H9 (cell line): ENCODE results near the gene CHURC1. TPM values are rescaled to one million over a fixed set of nuclear protein-coding genes. Genes with fewer than 3 reads are reported as not detected.

Experiments used
- DNase-seq: peaks from one replicate; pipeline ENCODE4 v3.0.0-alpha.2; 2017
- H2AFZ ChIP-seq: one replicate; pipeline ENCODE4 v1.6.1; 2013; ENCODE audit warnings: mild to moderate bottlenecking, low read length, control low read depth, moderate library complexity
- H2AK5ac ChIP-seq: 2 replicates; pipeline ENCODE4 v1.6.1; 2013; ENCODE audit warnings: low read length, control low read depth, mixed read lengths; ENCODE audit not compliant: insufficient read length
- H2BK120ac ChIP-seq: one replicate; pipeline ENCODE4 v1.6.1; 2013; ENCODE audit warnings: low read depth, mild to moderate bottlenecking, low read length, control low read depth, inconsistent platforms; ENCODE audit not compliant: poor library complexity, severe bottlenecking
- H2BK12ac ChIP-seq: 2 replicates; pipeline ENCODE4 v1.6.1; 2013; ENCODE audit warnings: low read length, control low read depth, mixed read lengths, low read depth; ENCODE audit not compliant: insufficient read length
- H2BK15ac ChIP-seq: 2 replicates; pipeline ENCODE4 v1.6.1; 2013; ENCODE audit warnings: low read depth, low read length, control low read depth
- H2BK20ac ChIP-seq: one replicate; pipeline ENCODE4 v1.6.1; 2013; ENCODE audit warnings: low read depth, mild to moderate bottlenecking, low read length, control low read depth, inconsistent platforms; ENCODE audit not compliant: poor library complexity, severe bottlenecking
- H2BK5ac ChIP-seq: 2 replicates; pipeline ENCODE4 v1.6.1; 2013; ENCODE audit warnings: low read length, control low read depth, mixed read lengths; ENCODE audit not compliant: insufficient read length
- H3K14ac ChIP-seq: 2 replicates; pipeline ENCODE4 v1.6.1; 2013; ENCODE audit warnings: low read length, control low read depth; ENCODE audit not compliant: insufficient read depth
- H3K18ac ChIP-seq: 2 replicates; pipeline ENCODE4 v1.6.1; 2013; ENCODE audit warnings: low read depth, mild to moderate bottlenecking, mixed read lengths, low read length, control low read depth; ENCODE audit not compliant: insufficient read length
- H3K23ac ChIP-seq: 2 replicates; pipeline ENCODE4 v1.6.1; 2013; ENCODE audit warnings: low read length, control low read depth, mixed read lengths, low read depth; ENCODE audit not compliant: insufficient read length
- H3K23me2 ChIP-seq: 2 replicates; pipeline ENCODE4 v1.6.1; 2013; ENCODE audit warnings: low read depth, mild to moderate bottlenecking, mixed read lengths, low read length, control low read depth; ENCODE audit not compliant: insufficient read length, poor library complexity, severe bottlenecking
- H3K27ac ChIP-seq: 2 replicates; pipeline ENCODE4 v1.5.1; 2013; ENCODE audit warnings: low read length, control low read depth, mixed read lengths, low read depth; ENCODE audit not compliant: insufficient read length
- H3K27me3 ChIP-seq: 2 replicates; pipeline ENCODE4 v1.6.1; 2013; ENCODE audit warnings: low read length, control low read depth, inconsistent platforms; ENCODE audit not compliant: insufficient read depth
- H3K4ac ChIP-seq: 2 replicates; pipeline ENCODE4 v1.6.1; 2013; ENCODE audit warnings: low read depth, mild to moderate bottlenecking, control low read depth, inconsistent platforms, low read length, moderate library complexity
- H3K4me1 ChIP-seq: 2 replicates; pipeline ENCODE4 v1.6.1; 2013; ENCODE audit warnings: low read length, control low read depth, inconsistent platforms; ENCODE audit not compliant: insufficient read depth
- H3K4me2 ChIP-seq: 2 replicates; pipeline ENCODE4 v1.6.1; 2013; ENCODE audit warnings: low read length, control low read depth, mixed read lengths; ENCODE audit not compliant: insufficient read length, insufficient read depth
- H3K56ac ChIP-seq: 2 replicates; pipeline ENCODE4 v1.6.1; 2013; ENCODE audit warnings: low read depth, mild to moderate bottlenecking, mixed read lengths, low read length, control low read depth; ENCODE audit not compliant: insufficient read length
- H3K79me1 ChIP-seq: 2 replicates; pipeline ENCODE4 v1.6.1; 2013; ENCODE audit warnings: low read depth, mild to moderate bottlenecking, moderate library complexity, low read length, control low read depth, inconsistent platforms; ENCODE audit not compliant: insufficient read depth, poor library complexity, severe bottlenecking
- H3K79me2 ChIP-seq: 2 replicates; pipeline ENCODE4 v1.6.1; 2013; ENCODE audit warnings: low read length, control low read depth, inconsistent platforms; ENCODE audit not compliant: insufficient read depth
- H3K9ac ChIP-seq: 2 replicates; pipeline ENCODE4 v1.6.1; 2013; ENCODE audit warnings: low read length, control low read depth, mixed read lengths; ENCODE audit not compliant: insufficient read length; ENCODE audit errors: extremely low read depth
- H3K9me3 ChIP-seq: one replicate; pipeline ENCODE4 v1.6.1; 2013; ENCODE audit warnings: low read depth, low read length, inconsistent platforms; ENCODE audit not compliant: control insufficient read depth
- H3T11ph ChIP-seq: one replicate; pipeline ENCODE4 v1.6.1; 2013; ENCODE audit warnings: mild to moderate bottlenecking, low read length, control low read depth, inconsistent platforms
- H4K20me1 ChIP-seq: one replicate; pipeline ENCODE4 v1.6.1; 2013; ENCODE audit not compliant: control insufficient read depth, insufficient read length, insufficient read depth
- H4K5ac ChIP-seq: 2 replicates; pipeline ENCODE4 v1.6.1; 2013; ENCODE audit warnings: low read depth, mild to moderate bottlenecking, mixed read lengths, low read length, control low read depth; ENCODE audit not compliant: insufficient read length
- H4K8ac ChIP-seq: replicated peaks from 2 replicates; pipeline ENCODE4 v1.6.1; 2013; ENCODE audit warnings: low read length, control low read depth, mixed read lengths, low read depth; ENCODE audit not compliant: insufficient read length
- H4K91ac ChIP-seq: 2 replicates; pipeline ENCODE4 v1.6.1; 2013; ENCODE audit warnings: low read depth, mild to moderate bottlenecking, moderate library complexity, mixed read lengths, low read length, control low read depth; ENCODE audit not compliant: insufficient read length
- H3K27ac Mint-ChIP-seq, 3 experiments: 2 replicates in 2 of 3; 3 replicates in 1 of 3; pipeline ENCODE4 v1.8.0; 2020 to 2021; ENCODE audit warnings: mixed read lengths in 3 of 3, mild to moderate bottlenecking in 1 of 3, moderate library complexity in 1 of 3
- H3K27me3 Mint-ChIP-seq: 2 replicates; pipeline ENCODE4 v1.8.0; 2021; ENCODE audit warnings: low read depth, mild to moderate bottlenecking, moderate library complexity, mixed read lengths
- H3K36me3 Mint-ChIP-seq, 3 experiments: 2 replicates in 2 of 3; 3 replicates in 1 of 3; pipeline ENCODE4 v1.8.0; 2020 to 2021; ENCODE audit warnings: low read depth in 3 of 3, mixed read lengths in 3 of 3; ENCODE audit not compliant: insufficient read depth in 1 of 3
- H3K4me1 Mint-ChIP-seq, 2 experiments: 2 replicates each; pipeline ENCODE4 v1.8.0; 2020; ENCODE audit warnings: mixed read lengths in 2 of 2
- H3K4me3 Mint-ChIP-seq, 2 experiments: 2 replicates in 1 of 2; 3 replicates in 1 of 2; pipeline ENCODE4 v1.8.0; 2020 to 2021; ENCODE audit warnings: mild to moderate bottlenecking in 2 of 2, mixed read lengths in 2 of 2, moderate library complexity in 1 of 2
- H3K9me3 Mint-ChIP-seq, 2 experiments: 2 replicates in 1 of 2; 3 replicates in 1 of 2; pipeline ENCODE4 v1.8.0; 2020; ENCODE audit warnings: mild to moderate bottlenecking in 2 of 2, mixed read lengths in 2 of 2, moderate library complexity in 1 of 2
- CTCF ChIP-seq: fragments of 200-600 bp; sonication (generic); conservative IDR thresholded peaks from 3 replicates; pipeline ENCODE4 v1.8.0; 2021; ENCODE audit warnings: antibody characterized with exemption, mild to moderate bottlenecking
- WGBS: extraction: QIAGEN DNeasy Blood & Tissue Kit; methylation state at CpG from one replicate; pipeline ENCODE4 v1.1.7; 2013; ENCODE audit warnings: missing lambda C conversion rate, low lambda C conversion rate, mixed read lengths; ENCODE audit not compliant: insufficient read length; ENCODE audit errors: extremely low coverage; 5-methylcytosine and 5-hydroxymethylcytosine counted together
- total RNA-seq: library from RNA; stranded (reverse); gene quantifications from 2 replicates; pipeline ENCODE4 v1.2.1, GENCODE V29; 2021

The CHURC1 gene
- total RNA-seq, 1 experiment from 2014 or later, result 58.7 TPM

- Mint-ChIP-seq H3K4me3 (no peak overlapping the region), H3K9me3 (no peaks in the 10 kb centered on the region), H3K27me3 (no peaks in the 10 kb centered on the region), H3K36me3 (peaks cover 0 to 22% (median 15%) of the 10 kb centered on the region in 3 experiments), H3K27ac (no peak overlapping the region), H3K4me1 (peaks cover 6 to 7% of the 10 kb centered on the region in 2 experiments)
- no peak overlapping the region for H2AFZ ChIP-seq
- no peaks in the 10 kb centered on the region for H4K20me1 ChIP-seq
- H3K79me1 ChIP-seq, result no peaks in the 10 kb centered on the region
- no peak overlapping the region for H3K9ac ChIP-seq
- no peak overlapping the region for H3K4ac ChIP-seq
- H3K14ac ChIP-seq, result no peak overlapping the region
- no peak overlapping the region for H2AK5ac ChIP-seq
- no peak overlapping the region for H3T11ph ChIP-seq
- WGBS, result no CpG with 5 or more reads among the region's 1 CpG
- no peak overlapping the region for H3K27ac ChIP-seq
- no peak overlapping the region for H2BK12ac ChIP-seq
- no peak for DNase-seq
- no peak overlapping the region for H2BK120ac ChIP-seq
- no peak overlapping the region for H3K18ac ChIP-seq
- no peaks in the 10 kb centered on the region for H3K4me1 ChIP-seq
- no peak overlapping the region for H4K5ac ChIP-seq
- no peak overlapping the region for H3K56ac ChIP-seq
- H2BK15ac ChIP-seq, result no peak overlapping the region
- H3K4me2 ChIP-seq, result no peak overlapping the region
- no peaks in the 10 kb centered on the region for H3K79me2 ChIP-seq
- no peaks in the 10 kb centered on the region for H3K27me3 ChIP-seq
- H2BK20ac ChIP-seq, result no peak overlapping the region
- no peaks in the 10 kb centered on the region for H3K23me2 ChIP-seq
- H4K8ac ChIP-seq, result no peak overlapping the region
- H3K9me3 ChIP-seq, result no peaks in the 10 kb centered on the region
- TF ChIP-seq CTCF, result peak; percentile 44; the same call in 2 of the 3 replicates
- H2BK5ac ChIP-seq, result no peak overlapping the region
- H3K23ac ChIP-seq, result no peak overlapping the region
- no peak overlapping the region for H4K91ac ChIP-seq
Measured at GRCh38 chr14:64937821-64938193, 23.6 kb downstream of the CHURC1 start.
